Ishikawa (cell line): ENCODE results near the gene HEATR5B.

Experiments used
- CEBPB ChIP-seq: IDR thresholded peaks from 2 replicates; pipeline ENCODE4 v1.6.1; 2012
- CREB1 ChIP-seq: IDR thresholded peaks from 2 replicates; pipeline ENCODE4 v1.6.1; 2012; ENCODE audit warnings: low read depth
- EP300 ChIP-seq: IDR thresholded peaks from 2 replicates; pipeline ENCODE4 v1.6.1; 2012; ENCODE audit warnings: borderline replicate concordance
- FOXM1 ChIP-seq: IDR thresholded peaks from 2 replicates; pipeline ENCODE4 v1.6.1; 2012; ENCODE audit warnings: low read depth, borderline replicate concordance
- MAX ChIP-seq: IDR thresholded peaks from 2 replicates; pipeline ENCODE4 v1.6.1; 2012
- RAD21 ChIP-seq: IDR thresholded peaks from 2 replicates; pipeline ENCODE4 v1.6.1; 2012; ENCODE audit warnings: low read depth
- TAF1 ChIP-seq: IDR thresholded peaks from 2 replicates; pipeline ENCODE4 v1.6.1; 2012; ENCODE audit warnings: low read depth, mild to moderate bottlenecking
- USF1 ChIP-seq: IDR thresholded peaks from 2 replicates; pipeline ENCODE4 v1.6.1; 2012
- YY1 ChIP-seq: IDR thresholded peaks from 2 replicates; pipeline ENCODE4 v1.6.1; 2012; ENCODE audit warnings: low read depth

DNA sequence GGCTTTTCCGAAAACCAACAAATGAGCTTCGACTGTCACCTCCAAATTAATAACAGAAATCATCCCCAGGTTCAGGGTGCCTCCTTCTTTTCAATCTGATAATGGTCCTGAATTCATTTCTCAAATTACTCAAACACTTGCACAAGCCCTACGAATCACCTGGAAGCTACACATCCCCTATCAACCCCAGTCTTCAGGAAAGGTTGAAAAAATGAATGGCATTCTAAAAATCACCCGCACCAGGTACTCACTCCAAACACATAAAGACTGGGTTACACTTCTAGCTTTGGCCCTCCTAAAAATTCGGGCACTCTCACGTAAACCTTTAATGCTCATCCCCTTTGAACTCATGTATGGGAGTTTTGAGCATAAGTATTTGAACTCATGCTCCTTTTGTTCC, 48.7 kb upstream of the HEATR5B start:
- no peak for TF ChIP-seq EP300
- TF ChIP-seq RAD21 = no peak
- no peak for TF ChIP-seq CREB1
- TF ChIP-seq MAX = no peak
- no peak for TF ChIP-seq YY1
- TF ChIP-seq CEBPB = no peak
- TF ChIP-seq TAF1 = no peak
- TF ChIP-seq FOXM1 = no peak
- no peak for TF ChIP-seq USF1
